ENCODE measurements around the gene MICAL2.

Gene MICAL2

GRCh38 chr11:12253843-12254281 lies 143.5 kb downstream of the MICAL2 start:
- no peak for DNase-seq

GRCh38 chr11:12258451-12258850 lies 148.1 kb downstream of the MICAL2 start:
- DNase-seq, result no peak

DNA sequence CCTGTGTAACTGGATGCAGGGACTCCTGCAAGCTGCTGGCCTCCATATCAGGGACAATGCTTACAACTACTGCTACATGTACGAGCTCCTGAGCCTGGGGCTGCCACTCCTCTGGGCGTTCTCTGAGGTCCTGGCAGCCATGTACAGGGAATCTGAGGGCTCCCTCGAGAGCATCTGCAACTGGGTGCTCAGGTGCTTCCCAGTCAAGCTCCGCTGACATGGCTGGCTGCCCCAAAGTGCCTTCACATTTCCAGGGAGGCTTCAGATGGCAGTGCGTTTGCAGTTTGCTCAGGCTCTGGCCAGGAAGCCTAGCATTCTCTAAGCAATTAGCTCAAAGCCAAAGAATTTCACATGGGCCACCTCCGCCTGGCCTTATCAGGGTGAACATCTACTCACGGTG lies 149.6 kb downstream of the MICAL2 start:
- DNase-seq, result no peak

GRCh38 chr11:12260731-12261521 lies 150.5 kb downstream of the MICAL2 start:
- no peak for DNase-seq

- DNase-seq, result no peak
Observed at GRCh38 chr11:12261551-12261950, 151.2 kb downstream of the MICAL2 start.

- peak; percentile 69 for DNase-seq
Observed at GRCh38 chr11:12263141-12263693, 152.8 kb downstream of the MICAL2 start.

DNA sequence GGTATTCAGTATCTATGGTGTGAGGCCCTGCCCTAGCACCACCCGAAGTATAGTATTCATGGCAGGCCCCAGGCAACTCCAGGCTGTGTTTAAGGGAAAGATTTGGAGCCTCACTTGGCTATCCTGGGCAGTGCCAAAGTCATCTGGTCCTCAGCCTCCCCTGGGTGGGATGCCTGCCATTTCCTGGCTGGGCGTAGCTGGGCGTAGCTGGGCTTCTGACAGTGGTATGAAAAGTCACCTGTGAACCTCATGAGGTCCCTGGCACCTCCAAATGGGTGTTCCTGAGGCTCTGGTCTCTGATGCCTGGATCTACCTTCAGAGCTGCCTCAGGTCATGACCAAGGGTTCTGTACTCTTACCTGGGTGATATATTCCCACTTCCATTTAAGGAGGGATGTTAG lies 154.0 kb downstream of the MICAL2 start:
- DNase-seq, result no peak

DNA sequence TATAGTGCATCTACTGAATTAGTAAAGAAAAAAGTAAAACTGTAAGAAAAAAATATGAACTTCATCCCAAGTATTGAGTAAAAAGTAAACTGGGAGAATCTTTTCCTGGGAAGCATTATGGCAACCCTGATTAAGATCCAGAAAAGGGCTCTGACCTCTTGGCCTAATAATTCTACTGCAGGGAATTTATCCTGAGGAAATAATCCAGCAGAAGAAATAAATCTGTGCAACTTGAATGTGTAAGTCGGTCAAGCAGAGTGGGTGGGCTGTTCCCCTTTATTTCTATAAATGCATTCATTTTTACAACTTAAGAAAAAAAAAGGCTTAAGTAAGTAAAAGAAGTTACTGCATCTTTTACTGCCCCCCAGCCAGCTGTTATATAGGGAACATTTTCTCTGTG lies 155.7 kb downstream of the MICAL2 start:
- DNase-seq, result no peak

- no peak for DNase-seq
Observed at GRCh38 chr11:12266943-12267342, 156.6 kb downstream of the MICAL2 start.

DNA sequence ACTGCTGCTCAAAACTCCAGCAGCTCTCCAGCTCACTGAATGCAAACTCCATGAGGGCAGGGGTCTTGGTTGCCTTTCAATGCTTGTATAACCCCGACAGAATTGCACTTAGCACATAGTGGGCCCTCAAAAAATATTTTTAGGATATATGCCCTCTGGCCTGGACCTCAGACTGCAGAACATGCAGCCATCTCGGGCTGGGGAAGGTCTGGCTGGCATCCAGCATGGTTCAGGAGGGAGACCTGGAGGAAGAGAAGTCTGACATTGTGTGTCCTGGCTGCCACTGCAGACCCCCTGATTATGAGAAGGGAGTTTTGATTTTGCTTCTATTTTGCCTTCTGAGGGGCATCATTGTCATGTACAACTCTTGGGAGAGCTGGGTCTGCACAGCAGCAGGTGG lies 157.5 kb downstream of the MICAL2 start:
- no peak for DNase-seq

- DNase-seq, result no peak
Observed at GRCh38 chr11:12269104-12269441, 158.7 kb downstream of the MICAL2 start.

GRCh38 chr11:12269446-12270214 lies 159.2 kb downstream of the MICAL2 start:
- DNase-seq, result no peak

DNA sequence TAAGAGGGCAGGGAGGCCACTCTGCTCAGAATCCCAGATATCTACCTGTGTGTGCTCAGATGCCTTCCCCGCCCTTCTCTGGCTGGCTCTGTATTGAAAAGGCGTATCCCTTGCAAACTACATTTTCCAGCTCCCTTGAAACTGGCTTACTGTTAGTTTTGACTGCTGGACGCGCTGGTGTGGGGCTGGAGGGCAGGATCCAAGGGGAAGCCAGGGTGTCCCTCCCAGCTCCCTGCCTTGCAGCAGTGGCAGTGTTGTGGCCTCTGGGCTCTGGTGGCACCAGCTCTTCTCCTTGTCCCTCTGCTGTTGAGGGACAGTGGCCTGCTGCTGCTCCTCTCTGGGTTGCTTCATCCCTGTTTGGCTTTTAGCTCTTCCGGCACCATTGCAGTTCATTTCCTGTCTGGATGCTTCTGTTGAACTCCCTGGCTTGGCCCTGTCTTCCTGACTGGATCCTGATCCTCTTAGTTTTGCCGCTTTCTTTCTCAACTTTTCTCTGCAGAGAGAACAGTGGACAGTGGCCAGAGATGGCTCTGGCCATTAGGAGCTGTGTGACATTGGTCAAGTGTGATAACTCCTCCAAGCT lies 159.9 kb downstream of the MICAL2 start:
- DNase-seq, result no peak

DNA sequence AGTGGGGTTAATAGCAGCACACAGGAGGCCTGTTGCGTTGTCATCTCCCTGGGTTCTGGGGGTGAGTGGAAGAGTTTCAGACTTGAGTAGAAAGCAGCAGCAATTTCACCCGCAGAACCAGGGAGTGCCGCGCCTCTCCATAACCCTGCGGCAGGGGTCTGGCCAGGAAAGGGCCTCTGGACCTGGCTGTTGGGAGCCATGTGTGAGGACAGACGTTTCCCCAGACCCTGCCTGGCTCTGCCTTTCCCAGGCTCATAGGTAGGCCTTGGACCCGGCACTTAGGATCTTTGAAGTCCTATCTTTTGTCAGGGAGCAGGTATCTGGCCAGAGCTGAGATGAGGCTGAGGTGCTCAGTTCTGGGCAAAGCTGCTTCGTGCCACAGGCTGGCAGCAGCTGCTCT lies 160.4 kb downstream of the MICAL2 start:
- DNase-seq, result no peak

- DNase-seq, result no peak
Observed at GRCh38 chr11:12271241-12271640, 160.9 kb downstream of the MICAL2 start.

- no peak for DNase-seq
Observed at GRCh38 chr11:12271826-12272366, 161.5 kb downstream of the MICAL2 start.

- no peak for DNase-seq
Observed at GRCh38 chr11:12272821-12273617, 162.6 kb downstream of the MICAL2 start.

DNA sequence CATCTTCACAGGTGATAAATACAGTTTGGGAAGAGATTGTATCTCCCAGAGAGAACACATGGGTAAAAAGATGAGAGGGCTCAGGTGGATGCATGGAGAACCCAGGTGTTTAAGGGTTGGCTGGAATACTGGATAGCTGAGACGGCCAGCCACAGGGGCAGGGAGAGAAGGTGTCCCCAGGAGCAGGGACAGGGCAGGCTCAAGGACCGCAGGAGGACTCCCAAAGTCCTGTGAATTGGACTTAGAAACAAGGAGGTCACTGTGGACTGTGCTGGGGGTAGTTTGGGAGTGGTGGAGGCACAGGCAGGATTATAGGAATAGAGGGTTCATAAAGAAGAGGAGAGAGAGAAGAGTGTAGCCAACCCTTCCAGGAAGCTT lies 163.2 kb downstream of the MICAL2 start:
- DNase-seq, result no peak

- DNase-seq, result no peak
Observed at GRCh38 chr11:12274056-12274455, 163.7 kb downstream of the MICAL2 start.

- DNase-seq, result no peak
Observed at GRCh38 chr11:12274558-12275197, 164.3 kb downstream of the MICAL2 start.

DNA sequence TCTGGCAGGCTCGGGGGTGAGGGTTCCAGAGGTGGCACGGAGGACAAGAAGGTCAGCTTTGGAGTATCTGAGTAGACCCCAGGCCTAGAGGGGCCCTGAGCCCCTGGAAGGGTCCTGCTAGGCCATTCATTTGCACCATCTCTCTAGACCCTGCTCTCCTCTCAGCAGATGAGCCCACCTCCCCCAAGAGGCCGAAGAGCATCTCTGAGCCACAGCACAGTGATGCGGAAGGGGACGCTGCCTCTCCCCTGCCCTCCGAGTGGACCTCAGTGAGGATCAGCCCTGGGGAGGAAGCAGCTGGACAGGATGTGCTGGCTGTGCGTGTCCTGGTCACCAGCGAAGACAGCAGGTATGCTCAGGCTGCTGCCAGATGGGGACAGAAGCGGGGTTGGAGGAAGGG lies 165.4 kb downstream of the MICAL2 start:
- no peak for DNase-seq

- no peak for DNase-seq
Observed at GRCh38 chr11:12276356-12276755, 166.0 kb downstream of the MICAL2 start.
